ENCODE results near the gene VTN. TPM values are rescaled to one million over a fixed set of nuclear protein-coding genes. Genes with fewer than 3 reads are reported as not detected.

VTN gene
- total and polyA plus RNA-seq, 2 donors (not counting 3 experiments of a cell fraction or from before 2014, with no cell fraction given): 1.1 TPM; not detected in 1

- Histone ChIP-seq H3K79me2 (ENCODE audit: control insufficient read depth, insufficient read depth, low read length) (no peaks in the 10 kb centered on the region), H2AFZ (ENCODE audit: low read depth, low read length) (no peak overlapping the region), H3K36me3 (ENCODE audit: control insufficient read depth in 2 of 2, extremely low read depth in 1 of 2, insufficient read depth in 2 of 2, low read length in 2 of 2) (no peaks in the 10 kb centered on the region), H3K4me3 (replicated peaks in 1 of 3; ENCODE audit: insufficient read depth in 1 of 3, low read depth in 1 of 3, low read length in 3 of 3) (no peak overlapping the region), H3K4me1 (ENCODE audit: control insufficient read depth, extremely low read depth, insufficient read depth, low read length) (no peaks in the 10 kb centered on the region), H3K9me1 (replicated peaks; ENCODE audit: control insufficient read depth, extremely low read depth, insufficient read depth, low read length) (no peaks in the 10 kb centered on the region), H3K27ac (ENCODE audit: insufficient read depth, low read depth, low read length) (no peak overlapping the region), H3K27me3 (ENCODE audit: control insufficient read depth in 2 of 2, insufficient read depth in 2 of 2, low read length in 2 of 2) (peaks cover 14 to 27% of the 10 kb centered on the region in 2 experiments), H3K4me2 (ENCODE audit: insufficient read depth, low read length) (no peak overlapping the region), H3K9me3 (replicated peaks; ENCODE audit: control insufficient read depth, insufficient read depth, low read length) (no peaks in the 10 kb centered on the region), H3K9ac (replicated peaks; ENCODE audit: extremely low read depth, insufficient read depth, low read length) (no peak overlapping the region), H4K20me1 (replicated peaks; ENCODE audit: control insufficient read depth, extremely low read depth, insufficient read depth, low read length) (no peaks in the 10 kb centered on the region)
- intact Hi-C loops (cut with micrococcal nuclease): no loop called here
- TF ChIP-seq EZH2 (IDR thresholded peaks at IDR 0.05; ENCODE audit: borderline replicate concordance, low read depth, low read length, severe bottlenecking): no peak
- no peak for TF ChIP-seq GATA2 (IDR thresholded peaks at IDR 0.05; ENCODE audit: insufficient read depth, insufficient read length, low read depth, low read length)
- no peak for TF ChIP-seq FOS (IDR thresholded peaks at IDR 0.05; ENCODE audit: borderline replicate concordance, insufficient read depth, low read length)
- TF ChIP-seq POLR2A (IDR thresholded peaks at IDR 0.05; ENCODE audit: low read depth, low read length): no peak
- no peak for TF ChIP-seq MAX (IDR thresholded peaks at IDR 0.05; ENCODE audit: insufficient read depth, insufficient read length)
- no peak for TF ChIP-seq POLR2AphosphoS5 (IDR thresholded peaks at IDR 0.05; ENCODE audit: insufficient read depth, low read depth, low read length)
- no peak for TF ChIP-seq JUN (IDR thresholded peaks at IDR 0.05; ENCODE audit: borderline replicate concordance, insufficient read depth, insufficient read length, low read depth)
- TF ChIP-seq, protein P1, sequence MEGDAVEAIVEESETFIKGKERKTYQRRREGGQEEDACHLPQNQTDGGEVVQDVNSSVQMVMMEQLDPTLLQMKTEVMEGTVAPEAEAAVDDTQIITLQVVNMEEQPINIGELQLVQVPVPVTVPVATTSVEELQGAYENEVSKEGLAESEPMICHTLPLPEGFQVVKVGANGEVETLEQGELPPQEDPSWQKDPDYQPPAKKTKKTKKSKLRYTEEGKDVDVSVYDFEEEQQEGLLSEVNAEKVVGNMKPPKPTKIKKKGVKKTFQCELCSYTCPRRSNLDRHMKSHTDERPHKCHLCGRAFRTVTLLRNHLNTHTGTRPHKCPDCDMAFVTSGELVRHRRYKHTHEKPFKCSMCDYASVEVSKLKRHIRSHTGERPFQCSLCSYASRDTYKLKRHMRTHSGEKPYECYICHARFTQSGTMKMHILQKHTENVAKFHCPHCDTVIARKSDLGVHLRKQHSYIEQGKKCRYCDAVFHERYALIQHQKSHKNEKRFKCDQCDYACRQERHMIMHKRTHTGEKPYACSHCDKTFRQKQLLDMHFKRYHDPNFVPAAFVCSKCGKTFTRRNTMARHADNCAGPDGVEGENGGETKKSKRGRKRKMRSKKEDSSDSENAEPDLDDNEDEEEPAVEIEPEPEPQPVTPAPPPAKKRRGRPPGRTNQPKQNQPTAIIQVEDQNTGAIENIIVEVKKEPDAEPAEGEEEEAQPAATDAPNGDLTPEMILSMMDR (IDR thresholded peaks at IDR 0.05; ENCODE audit: extremely low read depth in 1 of 2, insufficient read depth in 1 of 2, low read depth in 1 of 2, low read length in 2 of 2): no peak
- TF ChIP-seq MYC (IDR thresholded peaks at IDR 0.05; ENCODE audit: low read depth, low read length): no peak
- no peak for DNase-seq (ENCODE audit: low read depth, low spot score)
- BruUV-seq (replicated peaks): no TSS peak
- ChIA-PET CTCF (no interaction called here), POLR2A (no interaction called here)
- FAIRE-seq: no peak
- dilution Hi-C loops (cut with MboI; ENCODE audit: extremely low pct_ligation_motif_present, low sequenced_read_pairs): no loop called here
Measured at GRCh38 chr17:28413804-28414203, 43.7 kb upstream of the VTN start.

Data from endothelial cell of umbilical vein (primary cell).